Measurements from ENCODE around the gene CACNB4. TPM values are rescaled to one million over a fixed set of nuclear protein-coding genes. Genes with fewer than 3 reads are reported as not detected.

The CACNB4 gene
- total and polyA plus RNA-seq, 9 of the 15 experiments (the other 6 are each of a cell fraction or from before 2014, with no cell fraction given), result 0.01 to 0.20 (median 0.04) TPM; not detected in 1

DNA sequence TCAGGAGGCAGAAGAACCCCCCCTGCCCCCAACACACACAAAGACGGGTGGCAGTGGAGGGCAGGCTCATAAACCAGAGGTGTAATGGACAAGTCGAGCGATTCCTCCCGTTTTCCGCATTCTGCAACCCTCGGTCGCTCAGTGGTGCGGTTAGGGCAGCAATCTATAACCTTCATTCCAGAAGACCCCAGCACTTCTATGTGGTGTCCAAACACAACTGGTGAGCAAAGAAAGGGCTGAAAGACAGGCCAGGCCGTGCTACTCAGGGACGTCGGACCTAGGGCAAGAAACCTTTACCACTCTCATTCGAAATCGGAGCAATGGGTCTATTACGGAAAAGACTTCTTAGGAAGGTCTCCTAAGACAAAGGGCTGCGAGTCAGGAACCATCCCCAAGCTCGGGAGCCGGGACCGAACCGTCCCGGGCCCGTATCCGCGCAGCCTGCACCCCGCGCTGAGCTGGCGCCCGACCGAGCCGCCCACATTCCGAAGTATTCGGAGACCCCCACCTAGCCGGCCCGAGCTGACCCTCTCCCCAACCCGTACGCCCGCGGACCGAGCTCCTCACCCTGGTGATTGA lies 271.2 kb downstream of the CACNB4 start (continued):
- TF ChIP-seq GTF3C2 (IDR thresholded peaks at IDR 0.05; ENCODE audit: borderline replicate concordance, extremely low read depth, insufficient read length) (no peak), CBX5 (IDR thresholded peaks at IDR 0.05; ENCODE audit: borderline replicate concordance, low read depth) (no peak), KDM4B (IDR thresholded peaks at IDR 0.05; ENCODE audit: borderline replicate concordance in 2 of 2, low read depth in 1 of 2) (peak in 1 of 2 experiments; percentile 9; a peak in 1 of 4 replicates), SIN3A (IDR thresholded peaks at IDR 0.05; ENCODE audit: borderline replicate concordance in 2 of 2, control insufficient read depth in 1 of 2, low read depth in 2 of 2, low read length in 2 of 2) (0 out of 4 replicates have a peak, but pooled peaks of 1 of the 2 experiments have one; percentile 0), NRF1 (conservative IDR thresholded peaks at IDR 0.05 in 1 of 2, IDR thresholded peaks at IDR 0.05 in 1 of 2) (no peak), SMARCE1 (IDR thresholded peaks at IDR 0.05) (0 out of 2 replicates have a peak, but pooled peaks have one; percentile 18), MYC (IDR thresholded peaks at IDR 0.05; ENCODE audit: low read depth, low read length) (no peak), MYC (CRISPR knock-in tag; IDR thresholded peaks at IDR 0.05; ENCODE audit: borderline replicate concordance, low read depth) (peak; percentile 88), CHD1 (IDR thresholded peaks at IDR 0.05; ENCODE audit: low read length) (peak; percentile 45), HDAC2 (IDR thresholded peaks at IDR 0.05) (0 out of 2 replicates have a peak, but pooled peaks have one; percentile 36), HDAC1 (IDR thresholded peaks at IDR 0.05) (0 out of 4 replicates have a peak, but pooled peaks of 1 of the 2 experiments have one; percentile 51), JUND (IDR thresholded peaks at IDR 0.05; ENCODE audit: borderline replicate concordance, low read depth, low read length) (no peak), JUND (tag; IDR thresholded peaks at IDR 0.05; ENCODE audit: borderline replicate concordance, low read depth, low read length) (no peak), STAG1 (CRISPR knock-in tag; IDR thresholded peaks at IDR 0.05; ENCODE audit: borderline replicate concordance) (no peak), RBM25 (IDR thresholded peaks at IDR 0.05; ENCODE audit: low read depth, low read length, severe bottlenecking) (peak; percentile 69), NFIC (IDR thresholded peaks at IDR 0.05) (0 out of 2 replicates have a peak, but pooled peaks have one; percentile 6)
- TF ChIP-seq, protein P1, sequence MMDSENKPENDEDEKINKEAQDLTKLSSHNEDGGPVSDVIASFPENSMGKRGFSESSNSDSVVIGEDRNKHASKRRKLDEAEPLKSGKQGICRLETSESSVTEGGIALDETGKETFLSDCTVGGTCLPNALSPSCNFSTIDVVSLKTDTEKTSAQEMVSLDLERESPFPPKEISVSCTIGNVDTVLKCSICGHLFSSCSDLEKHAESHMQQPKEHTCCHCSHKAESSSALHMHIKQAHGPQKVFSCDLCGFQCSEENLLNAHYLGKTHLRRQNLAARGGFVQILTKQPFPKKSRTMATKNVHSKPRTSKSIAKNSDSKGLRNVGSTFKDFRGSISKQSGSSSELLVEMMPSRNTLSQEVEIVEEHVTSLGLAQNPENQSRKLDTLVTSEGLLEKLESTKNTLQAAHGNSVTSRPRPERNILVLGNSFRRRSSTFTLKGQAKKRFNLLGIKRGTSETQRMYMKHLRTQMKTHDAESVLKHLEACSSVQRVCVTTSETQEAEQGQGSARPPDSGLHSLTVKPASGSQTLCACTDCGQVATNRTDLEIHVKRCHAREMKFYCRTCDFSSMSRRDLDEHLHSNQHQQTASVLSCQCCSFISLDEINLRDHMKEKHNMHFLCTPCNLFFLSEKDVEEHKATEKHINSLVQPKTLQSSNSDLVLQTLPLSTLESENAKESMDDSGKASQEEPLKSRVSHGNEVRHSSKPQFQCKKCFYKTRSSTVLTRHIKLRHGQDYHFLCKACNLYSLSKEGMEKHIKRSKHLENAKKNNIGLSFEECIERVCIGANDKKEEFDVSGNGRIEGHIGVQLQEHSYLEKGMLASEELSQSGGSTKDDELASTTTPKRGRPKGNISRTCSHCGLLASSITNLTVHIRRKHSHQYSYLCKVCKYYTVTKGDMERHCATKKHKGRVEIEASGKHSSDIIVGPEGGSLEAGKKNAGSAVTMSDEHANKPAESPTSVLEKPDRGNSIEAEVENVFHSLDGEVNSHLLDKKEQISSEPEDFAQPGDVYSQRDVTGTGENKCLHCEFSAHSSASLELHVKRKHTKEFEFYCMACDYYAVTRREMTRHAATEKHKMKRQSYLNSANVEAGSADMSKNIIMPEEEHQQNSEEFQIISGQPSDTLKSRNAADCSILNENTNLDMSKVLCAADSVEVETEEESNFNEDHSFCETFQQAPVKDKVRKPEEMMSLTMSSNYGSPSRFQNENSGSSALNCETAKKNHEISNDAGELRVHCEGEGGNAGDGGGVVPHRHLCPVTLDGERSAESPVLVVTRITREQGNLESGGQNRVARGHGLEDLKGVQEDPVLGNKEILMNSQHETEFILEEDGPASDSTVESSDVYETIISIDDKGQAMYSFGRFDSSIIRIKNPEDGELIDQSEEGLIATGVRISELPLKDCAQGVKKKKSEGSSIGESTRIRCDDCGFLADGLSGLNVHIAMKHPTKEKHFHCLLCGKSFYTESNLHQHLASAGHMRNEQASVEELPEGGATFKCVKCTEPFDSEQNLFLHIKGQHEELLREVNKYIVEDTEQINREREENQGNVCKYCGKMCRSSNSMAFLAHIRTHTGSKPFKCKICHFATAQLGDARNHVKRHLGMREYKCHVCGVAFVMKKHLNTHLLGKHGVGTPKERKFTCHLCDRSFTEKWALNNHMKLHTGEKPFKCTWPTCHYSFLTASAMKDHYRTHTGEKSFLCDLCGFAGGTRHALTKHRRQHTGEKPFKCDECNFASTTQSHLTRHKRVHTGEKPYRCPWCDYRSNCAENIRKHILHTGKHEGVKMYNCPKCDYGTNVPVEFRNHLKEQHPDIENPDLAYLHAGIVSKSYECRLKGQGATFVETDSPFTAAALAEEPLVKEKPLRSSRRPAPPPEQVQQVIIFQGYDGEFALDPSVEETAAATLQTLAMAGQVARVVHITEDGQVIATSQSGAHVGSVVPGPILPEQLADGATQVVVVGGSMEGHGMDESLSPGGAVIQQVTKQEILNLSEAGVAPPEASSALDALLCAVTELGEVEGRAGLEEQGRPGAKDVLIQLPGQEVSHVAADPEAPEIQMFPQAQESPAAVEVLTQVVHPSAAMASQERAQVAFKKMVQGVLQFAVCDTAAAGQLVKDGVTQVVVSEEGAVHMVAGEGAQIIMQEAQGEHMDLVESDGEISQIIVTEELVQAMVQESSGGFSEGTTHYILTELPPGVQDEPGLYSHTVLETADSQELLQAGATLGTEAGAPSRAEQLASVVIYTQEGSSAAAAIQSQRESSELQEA (IDR thresholded peaks at IDR 0.05; ENCODE audit: low read depth), result no peak; the same call in 1 of the 2 replicates

Measured in K562 (cell line).